DMS53 treated with DMSO at 0.1 percent for 48 hours (cell line): ENCODE measurements around the gene VMP1.
"Not testable (repeated sequence)": the region's sequence is repeated elsewhere in the genome, so short reads cannot be mapped to it uniquely, and the experiment has no call there.

ENCODE experiments used
- DNase-seq: peaks from one replicate; lab custom pipeline; 2025; ENCODE audit not compliant: unreplicated experiment; lab: John Stamatoyannopoulos, UW

Gene VMP1

GRCh38 chr17:59753522-59754467 is 46.3 kb downstream of the VMP1 start:
- DNase-seq = peak; percentile 72

GRCh38 chr17:59754552-59754951 is 47.1 kb downstream of the VMP1 start:
- peak; percentile 63 for DNase-seq

GRCh38 chr17:59755069-59755468 is 47.6 kb downstream of the VMP1 start:
- DNase-seq = not testable (repeated sequence)

DNA sequence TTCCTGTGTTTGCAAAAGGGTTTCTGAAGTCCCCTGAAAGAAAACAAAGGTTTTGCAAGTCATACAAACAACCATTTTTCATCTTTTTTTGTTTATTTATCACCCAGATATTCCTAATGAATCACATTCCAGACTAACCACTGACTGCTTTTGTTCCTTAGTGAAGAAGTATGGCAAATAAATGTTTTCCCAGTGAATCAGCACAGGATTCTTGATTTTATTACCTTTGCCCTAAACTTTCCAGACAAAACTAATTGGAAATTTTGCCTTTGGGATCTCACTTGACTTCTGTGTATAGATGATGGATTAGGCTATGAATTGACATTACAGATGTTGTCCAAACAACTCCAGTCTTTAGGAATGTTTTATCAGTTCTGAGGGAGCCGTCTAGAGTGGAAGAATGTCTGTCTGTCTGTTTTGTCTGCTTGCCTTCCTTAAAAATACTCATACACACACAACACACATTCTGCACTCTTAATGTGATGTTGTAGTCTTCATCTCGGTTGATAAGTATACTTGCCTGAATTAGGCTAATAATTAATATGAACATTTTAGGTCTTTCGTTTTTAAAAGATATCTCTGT is 48.9 kb downstream of the VMP1 start:
- DNase-seq = no peak

GRCh38 chr17:59757043-59757442 is 49.6 kb downstream of the VMP1 start:
- DNase-seq = no peak

GRCh38 chr17:59757470-59757869 is 50.0 kb downstream of the VMP1 start:
- DNase-seq = no peak

DNA sequence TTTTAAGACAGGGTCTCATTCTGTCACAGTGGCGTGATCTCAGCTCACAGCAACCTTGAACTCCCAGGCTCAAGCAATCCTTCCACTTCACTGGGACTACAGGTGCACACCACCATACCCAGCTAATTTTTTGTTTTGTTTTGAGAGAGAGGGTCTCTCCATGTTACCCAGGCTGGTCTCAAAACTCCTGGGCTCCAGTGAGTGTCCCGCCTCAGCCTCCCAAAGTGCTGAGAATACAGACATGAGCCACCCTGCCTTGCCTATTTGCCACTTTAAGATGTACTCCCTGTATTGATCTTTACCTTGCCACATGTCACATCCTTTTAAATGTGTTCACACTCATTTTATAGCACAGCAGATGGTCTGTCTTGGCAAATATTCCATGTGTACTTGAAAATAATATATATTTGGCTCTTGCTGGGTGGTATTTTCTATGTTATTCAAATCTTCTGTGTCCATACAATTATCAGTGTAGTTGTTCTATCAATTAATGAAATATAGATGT is 50.5 kb downstream of the VMP1 start:
- no peak for DNase-seq

GRCh38 chr17:59758998-59759651 is 51.7 kb downstream of the VMP1 start:
- DNase-seq = not testable (repeated sequence)

GRCh38 chr17:59760160-59760559 is 52.7 kb downstream of the VMP1 start:
- DNase-seq = no peak

DNA sequence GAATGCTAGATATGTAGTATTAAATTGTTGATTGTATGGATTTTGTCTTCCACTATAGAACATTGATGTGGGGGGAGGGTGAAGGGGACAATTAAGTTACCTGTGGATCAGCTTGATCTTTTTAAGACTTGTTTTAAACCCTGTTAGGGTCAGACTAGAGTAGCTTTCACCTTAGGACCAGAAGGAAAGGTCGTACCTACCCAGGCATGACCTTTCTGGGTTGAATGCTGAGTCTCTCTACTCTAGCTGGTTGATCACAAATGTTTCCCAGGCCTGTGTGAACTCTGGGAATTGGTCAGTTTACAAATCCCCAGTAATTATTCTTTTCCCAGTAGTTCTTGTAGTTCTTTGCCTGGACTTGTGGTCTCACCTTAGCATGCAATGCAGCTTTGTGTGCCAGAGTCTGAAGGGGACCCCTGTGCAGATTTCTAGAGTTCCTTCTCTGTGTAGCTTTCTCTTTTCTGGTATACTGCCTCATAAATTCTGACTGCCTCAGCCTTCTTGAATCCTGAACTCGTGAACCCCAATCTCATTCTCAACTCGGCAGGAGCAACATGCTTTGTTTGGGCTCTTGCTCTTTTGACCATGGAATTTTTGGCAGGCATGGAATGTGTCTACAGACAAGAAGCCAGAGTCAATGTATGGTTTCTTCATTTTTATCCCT is 54.1 kb downstream of the VMP1 start:
- no peak for DNase-seq

DNA sequence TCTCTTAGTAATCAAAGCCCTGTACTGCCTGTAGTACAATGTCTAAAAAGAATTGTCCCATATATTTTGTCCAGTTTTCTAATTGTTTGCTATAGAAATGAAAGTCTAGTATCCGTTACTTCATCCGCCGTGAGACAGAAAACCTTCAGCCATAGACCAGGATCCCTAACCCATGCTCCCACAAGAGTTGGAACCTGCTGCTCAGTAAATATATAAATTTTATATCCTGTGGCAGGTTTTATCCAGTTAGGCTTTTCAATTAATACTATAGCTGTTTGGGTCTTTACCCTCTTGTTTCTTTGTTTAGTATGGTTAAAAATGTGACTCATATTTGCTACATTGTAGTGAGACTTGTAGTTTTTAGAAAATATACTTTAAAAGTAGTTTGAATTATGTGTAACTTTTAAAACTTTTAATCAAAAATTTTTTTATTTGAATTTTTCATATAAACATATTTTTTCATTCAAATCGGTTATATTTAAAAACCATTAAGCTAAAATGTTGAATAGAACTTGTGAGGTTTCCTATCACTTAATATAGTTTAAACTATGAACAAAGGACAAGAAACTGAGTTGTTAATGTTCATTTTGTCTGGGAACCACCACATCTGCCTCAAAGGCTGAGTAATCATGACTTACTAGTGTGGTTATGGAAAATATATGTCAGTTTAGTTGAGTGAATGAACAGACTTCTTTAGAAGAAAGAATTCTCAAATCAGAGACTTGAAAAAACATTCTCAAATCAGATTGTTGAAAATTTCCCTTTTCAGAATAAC is 54.8 kb downstream of the VMP1 start:
- DNase-seq = no peak

- no peak for DNase-seq
These were observed 55.4 kb downstream of the VMP1 start for GRCh38 chr17:59762824-59763374.

DNA sequence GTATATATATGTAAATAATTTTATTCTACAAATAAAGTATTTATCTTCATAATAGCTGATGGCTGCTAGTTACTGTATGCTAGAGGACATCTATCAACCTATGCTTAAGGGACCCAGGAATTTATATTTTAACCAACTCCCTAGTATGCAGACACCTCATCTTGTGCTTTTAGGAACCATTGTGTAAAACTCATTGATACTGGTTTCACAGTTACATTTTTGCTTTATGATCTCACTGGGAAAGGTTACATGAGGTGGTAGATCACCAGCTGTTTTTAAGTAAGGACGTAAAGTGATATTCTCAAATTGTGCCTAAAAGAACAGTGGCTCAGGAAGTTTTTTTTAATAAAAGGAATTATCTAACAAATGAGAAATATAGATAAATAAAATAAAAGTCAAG is 56.4 kb downstream of the VMP1 start:
- no peak for DNase-seq

- no peak for DNase-seq
These were observed 56.9 kb downstream of the VMP1 start for GRCh38 chr17:59764292-59764741.

GRCh38 chr17:59765038-59765437 is 57.6 kb downstream of the VMP1 start:
- no peak for DNase-seq

DNA sequence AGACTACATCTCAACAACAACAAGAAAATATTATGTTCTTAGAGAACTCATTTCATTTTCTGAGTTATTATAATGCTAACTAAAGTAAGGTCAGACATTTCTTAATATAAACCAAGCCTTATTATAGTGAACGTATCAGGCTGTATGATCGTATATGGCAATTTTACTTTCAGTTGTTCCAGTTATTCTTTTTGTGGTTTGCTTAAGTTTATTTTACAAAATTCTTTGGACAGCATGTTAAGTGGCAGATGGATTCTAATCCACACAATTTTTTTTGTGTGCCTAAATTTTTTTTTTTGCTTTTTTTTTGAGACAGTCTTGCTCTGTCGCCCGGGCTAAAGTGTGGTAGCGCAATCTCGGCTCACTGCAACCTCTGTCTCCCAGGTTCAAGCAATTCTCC is 59.0 kb downstream of the VMP1 start:
- no peak for DNase-seq

- no peak for DNase-seq
These were observed 59.7 kb downstream of the VMP1 start for GRCh38 chr17:59767176-59767575.

- DNase-seq = no peak
These were observed 62.4 kb downstream of the VMP1 start for GRCh38 chr17:59769887-59770286.

DNA sequence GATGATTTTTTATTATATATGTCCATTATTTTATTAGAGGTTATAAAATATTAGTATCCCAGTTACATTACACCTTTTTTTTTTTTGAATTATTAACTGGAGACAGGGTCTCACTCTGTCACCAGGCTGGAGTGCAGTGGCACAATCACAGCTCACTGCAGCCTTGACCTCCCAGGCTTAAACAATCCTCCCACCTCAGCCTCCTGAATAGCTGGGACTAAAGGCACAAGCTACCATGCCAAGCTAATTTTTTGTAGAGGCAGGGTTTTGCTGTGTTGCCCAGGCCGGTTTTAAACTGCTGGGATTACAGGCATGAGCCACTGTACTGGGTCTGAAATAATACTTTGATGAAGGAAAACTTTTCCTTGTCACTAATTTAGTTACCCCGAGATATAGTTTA is 63.6 kb downstream of the VMP1 start:
- DNase-seq = no peak

- no peak for DNase-seq
These were observed 68.4 kb downstream of the VMP1 start for GRCh38 chr17:59775786-59776350.
